Erythroblast (primary cell): ENCODE results near the gene EIF4EBP2.

Source experiments
- GATA1 ChIP-seq: IDR thresholded peaks from 2 replicates; pipeline ENCODE4 v1.6.1; 2011; ENCODE audit warnings: low read depth, mild to moderate bottlenecking, control low read depth, low read length, moderate library complexity
- POLR2A ChIP-seq: IDR thresholded peaks from 2 replicates; pipeline ENCODE4 v1.6.1; 2011; ENCODE audit warnings: mild to moderate bottlenecking, low read length

- TF ChIP-seq POLR2A: no peak
- TF ChIP-seq GATA1: no peak
Observed at GRCh38 chr10:70432561-70433263, 28.8 kb downstream of the EIF4EBP2 start.
